ENCODE measurements around the gene ROBO2. TPM values are rescaled to one million over a fixed set of nuclear protein-coding genes. Genes with fewer than 3 reads are reported as not detected.

Gene ROBO2
- total RNA-seq, 1 experiment from 2014 or later, result not detected

- no peaks in the 10 kb centered on the region for H3K36me3 ChIP-seq (ENCODE audit: control insufficient read depth in 1 of 2, insufficient read depth in 2 of 2, low read length in 2 of 2)
- H3K27ac ChIP-seq (ENCODE audit: low read depth, low read length), result no peak overlapping the region
- no peak for TF ChIP-seq SRF (IDR thresholded peaks at IDR 0.05; ENCODE audit: low read depth)
- TF ChIP-seq, protein P1, sequence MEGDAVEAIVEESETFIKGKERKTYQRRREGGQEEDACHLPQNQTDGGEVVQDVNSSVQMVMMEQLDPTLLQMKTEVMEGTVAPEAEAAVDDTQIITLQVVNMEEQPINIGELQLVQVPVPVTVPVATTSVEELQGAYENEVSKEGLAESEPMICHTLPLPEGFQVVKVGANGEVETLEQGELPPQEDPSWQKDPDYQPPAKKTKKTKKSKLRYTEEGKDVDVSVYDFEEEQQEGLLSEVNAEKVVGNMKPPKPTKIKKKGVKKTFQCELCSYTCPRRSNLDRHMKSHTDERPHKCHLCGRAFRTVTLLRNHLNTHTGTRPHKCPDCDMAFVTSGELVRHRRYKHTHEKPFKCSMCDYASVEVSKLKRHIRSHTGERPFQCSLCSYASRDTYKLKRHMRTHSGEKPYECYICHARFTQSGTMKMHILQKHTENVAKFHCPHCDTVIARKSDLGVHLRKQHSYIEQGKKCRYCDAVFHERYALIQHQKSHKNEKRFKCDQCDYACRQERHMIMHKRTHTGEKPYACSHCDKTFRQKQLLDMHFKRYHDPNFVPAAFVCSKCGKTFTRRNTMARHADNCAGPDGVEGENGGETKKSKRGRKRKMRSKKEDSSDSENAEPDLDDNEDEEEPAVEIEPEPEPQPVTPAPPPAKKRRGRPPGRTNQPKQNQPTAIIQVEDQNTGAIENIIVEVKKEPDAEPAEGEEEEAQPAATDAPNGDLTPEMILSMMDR (IDR thresholded peaks at IDR 0.05 in 2 of 3, conservative IDR thresholded peaks at IDR 0.05 in 1 of 3; ENCODE audit: borderline replicate concordance in 1 of 3, insufficient read depth in 1 of 3, low read depth in 2 of 3, low read length in 2 of 3), result no peak
- TF ChIP-seq TCF7L2 (IDR thresholded peaks at IDR 0.05; ENCODE audit: borderline replicate concordance, extremely low read depth, insufficient read depth, insufficient read length), result no peak
- TF ChIP-seq EZH2 (IDR thresholded peaks at IDR 0.05), result no peak
- TF ChIP-seq YY1 (IDR thresholded peaks at IDR 0.05; ENCODE audit: extremely low read depth, insufficient replicate concordance, low read depth, low read length), result no peak
- TF ChIP-seq CEBPB (IDR thresholded peaks at IDR 0.05; ENCODE audit: low read depth), result no peak
- TF ChIP-seq ELF1 (IDR thresholded peaks at IDR 0.05; ENCODE audit: borderline replicate concordance, low read depth), result no peak
- TF ChIP-seq ZBTB33 (IDR thresholded peaks at IDR 0.05; ENCODE audit: extremely low read depth, insufficient replicate concordance, low read length), result no peak
- TF ChIP-seq JUND (IDR thresholded peaks at IDR 0.05), result no peak
- no peak for TF ChIP-seq ZFX (IDR thresholded peaks at IDR 0.05)
- no peak for TF ChIP-seq EZH2phosphoT487 (IDR thresholded peaks at IDR 0.05; ENCODE audit: borderline replicate concordance)
- TF ChIP-seq RAD21 (IDR thresholded peaks at IDR 0.05; ENCODE audit: low read depth), result no peak
- TF ChIP-seq, protein P2, sequence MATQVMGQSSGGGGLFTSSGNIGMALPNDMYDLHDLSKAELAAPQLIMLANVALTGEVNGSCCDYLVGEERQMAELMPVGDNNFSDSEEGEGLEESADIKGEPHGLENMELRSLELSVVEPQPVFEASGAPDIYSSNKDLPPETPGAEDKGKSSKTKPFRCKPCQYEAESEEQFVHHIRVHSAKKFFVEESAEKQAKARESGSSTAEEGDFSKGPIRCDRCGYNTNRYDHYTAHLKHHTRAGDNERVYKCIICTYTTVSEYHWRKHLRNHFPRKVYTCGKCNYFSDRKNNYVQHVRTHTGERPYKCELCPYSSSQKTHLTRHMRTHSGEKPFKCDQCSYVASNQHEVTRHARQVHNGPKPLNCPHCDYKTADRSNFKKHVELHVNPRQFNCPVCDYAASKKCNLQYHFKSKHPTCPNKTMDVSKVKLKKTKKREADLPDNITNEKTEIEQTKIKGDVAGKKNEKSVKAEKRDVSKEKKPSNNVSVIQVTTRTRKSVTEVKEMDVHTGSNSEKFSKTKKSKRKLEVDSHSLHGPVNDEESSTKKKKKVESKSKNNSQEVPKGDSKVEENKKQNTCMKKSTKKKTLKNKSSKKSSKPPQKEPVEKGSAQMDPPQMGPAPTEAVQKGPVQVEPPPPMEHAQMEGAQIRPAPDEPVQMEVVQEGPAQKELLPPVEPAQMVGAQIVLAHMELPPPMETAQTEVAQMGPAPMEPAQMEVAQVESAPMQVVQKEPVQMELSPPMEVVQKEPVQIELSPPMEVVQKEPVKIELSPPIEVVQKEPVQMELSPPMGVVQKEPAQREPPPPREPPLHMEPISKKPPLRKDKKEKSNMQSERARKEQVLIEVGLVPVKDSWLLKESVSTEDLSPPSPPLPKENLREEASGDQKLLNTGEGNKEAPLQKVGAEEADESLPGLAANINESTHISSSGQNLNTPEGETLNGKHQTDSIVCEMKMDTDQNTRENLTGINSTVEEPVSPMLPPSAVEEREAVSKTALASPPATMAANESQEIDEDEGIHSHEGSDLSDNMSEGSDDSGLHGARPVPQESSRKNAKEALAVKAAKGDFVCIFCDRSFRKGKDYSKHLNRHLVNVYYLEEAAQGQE (IDR thresholded peaks at IDR 0.05; ENCODE audit: low read depth), result no peak
- no peak for TF ChIP-seq FOSL1 (IDR thresholded peaks at IDR 0.05; ENCODE audit: low read depth)
- TF ChIP-seq ATF3 (IDR thresholded peaks at IDR 0.05), result no peak
- no peak for TF ChIP-seq CBX3 (IDR thresholded peaks at IDR 0.05; ENCODE audit: low read depth)
- TF ChIP-seq ZNF274 (IDR thresholded peaks at IDR 0.05; ENCODE audit: low read depth, low read length), result no peak
- TF ChIP-seq, protein P3, sequence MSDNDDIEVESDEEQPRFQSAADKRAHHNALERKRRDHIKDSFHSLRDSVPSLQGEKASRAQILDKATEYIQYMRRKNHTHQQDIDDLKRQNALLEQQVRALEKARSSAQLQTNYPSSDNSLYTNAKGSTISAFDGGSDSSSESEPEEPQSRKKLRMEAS (IDR thresholded peaks at IDR 0.05), result no peak
- no peak for TF ChIP-seq POLR2AphosphoS5 (IDR thresholded peaks at IDR 0.05; ENCODE audit: low read depth, low read length)
- no peak for TF ChIP-seq EGR1 (IDR thresholded peaks at IDR 0.05; ENCODE audit: low read depth)
- ChIA-PET RAD21 (ENCODE audit: low non-redundant PET in 1 of 2, low total read pairs in 2 of 2, uncharacterized antibody in 2 of 2, unreplicated experiment in 2 of 2) (no interaction called here), POLR2A (no interaction called here), CTCF (no interaction called here)
- H3K27me3 ChIP-seq (ENCODE audit: insufficient read depth, low read length), result no peaks in the 10 kb centered on the region
- H2AFZ ChIP-seq (ENCODE audit: low read depth, low read length, poor library complexity, severe bottlenecking), result no peak overlapping the region
- intact Hi-C loops (cut with micrococcal nuclease), result no loop called here
- ATAC-seq, result no peak
- H3K9me2 ChIP-seq (ENCODE audit: insufficient read depth), result no peaks in the 10 kb centered on the region
- no peak overlapping the region for H3K4me3 ChIP-seq (replicated peaks in 1 of 2; ENCODE audit: low read depth in 1 of 2, low read length in 2 of 2)
- no peak overlapping the region for H3K4me2 ChIP-seq (ENCODE audit: low read length)
- no TSS peak for BruUV-seq (replicated peaks)
- no peaks in the 10 kb centered on the region for H3K79me2 ChIP-seq (ENCODE audit: insufficient read depth, low read length)
- H3K9me3 ChIP-seq (ENCODE audit: control insufficient read depth in 1 of 2, insufficient read depth in 1 of 2, low read depth in 1 of 2, low read length in 2 of 2), result peaks cover 8 to 19% of the 10 kb centered on the region in 2 experiments; a peak in 2 of 4 replicates
- no peaks in the 10 kb centered on the region for H4K20me1 ChIP-seq (ENCODE audit: insufficient read depth)
- no peak for DNase-seq (ENCODE audit: low read depth, low spot score)
- no peak overlapping the region for H3K9ac ChIP-seq (ENCODE audit: low read length)
- H3K4me1 ChIP-seq (ENCODE audit: control insufficient read depth in 1 of 2, insufficient read depth in 2 of 2, low read length in 2 of 2), result no peaks in the 10 kb centered on the region
Observed at GRCh38 chr3:77160931-77161497, 121.1 kb downstream of the ROBO2 start.

Measured in HCT116 (cell line).